GM21515 (cell line): Measurements from ENCODE around the gene ABCA8.
"Not testable (repeated sequence)": the region's sequence is repeated elsewhere in the genome, so short reads cannot be mapped to it uniquely, and the experiment has no call there.

Source experiments
- ATAC-seq: cut with Tn5 transposase; IDR thresholded peaks from one replicate; pipeline ENCODE4 v1.9.1; 2021; ENCODE audit not compliant: unreplicated experiment

The ABCA8 gene

GRCh38 chr17:68955181-68955841 is at the start of gene ABCA8:
Gene ABCA8 (minus strand): TSS chr17:68955392. CDS start chr17:68942034, 13,358 bp downstream.
- ATAC-seq = no peak

- not testable (repeated sequence) for ATAC-seq
Observed at GRCh38 chr17:69004759-69005158, 49.6 kb upstream of the ABCA8 start.

- not testable (repeated sequence) for ATAC-seq
Observed at GRCh38 chr17:68999743-69000142, 44.6 kb upstream of the ABCA8 start.

- no peak for ATAC-seq
Observed at GRCh38 chr17:68993112-68993511, 37.9 kb upstream of the ABCA8 start.

GRCh38 chr17:68987966-68988365 is 32.8 kb upstream of the ABCA8 start:
- no peak for ATAC-seq

- ATAC-seq = no peak
Observed at GRCh38 chr17:68981288-68981687, 26.1 kb upstream of the ABCA8 start.

GRCh38 chr17:68973098-68973846 is 18.1 kb upstream of the ABCA8 start:
- ATAC-seq = no peak

- ATAC-seq = no peak
Observed at GRCh38 chr17:68972119-68972704, 17.0 kb upstream of the ABCA8 start.

- no peak for ATAC-seq
Observed at GRCh38 chr17:68969101-68969500, 13.9 kb upstream of the ABCA8 start.

GRCh38 chr17:68963958-68964357 is 8.8 kb upstream of the ABCA8 start:
- no peak for ATAC-seq

- no peak for ATAC-seq
Observed at GRCh38 chr17:68961214-68961882, 6.2 kb upstream of the ABCA8 start.

- ATAC-seq = not testable (repeated sequence)
Observed at GRCh38 chr17:68959117-68959516, 3.9 kb upstream of the ABCA8 start.

- ATAC-seq = no peak
Observed at GRCh38 chr17:68957944-68958343, 2.8 kb upstream of the ABCA8 start.

- no peak for ATAC-seq
Observed at GRCh38 chr17:68954146-68954896, 871 bp downstream of the ABCA8 start.

- ATAC-seq = no peak
Observed at GRCh38 chr17:68953340-68953997, 1.7 kb downstream of the ABCA8 start.

- ATAC-seq = no peak
Observed at GRCh38 chr17:68950725-68951124, 4.5 kb downstream of the ABCA8 start.

GRCh38 chr17:68947868-68948267 is 7.3 kb downstream of the ABCA8 start:
- not testable (repeated sequence) for ATAC-seq

GRCh38 chr17:68944435-68945035 is 10.7 kb downstream of the ABCA8 start:
- ATAC-seq = no peak

- not testable (repeated sequence) for ATAC-seq
Observed at GRCh38 chr17:68943812-68944182, 11.4 kb downstream of the ABCA8 start.
